LNCaP clone FGC (cell line): ENCODE data around the gene CA5A.

Source experiments
- DNase-seq: peaks from one replicate; pipeline ENCODE4 v3.0.0-alpha.2; 2011; ENCODE audit warnings: low read depth
- H3K4me3 ChIP-seq: 2 replicates; pipeline ENCODE4 v1.5.1; 2011; ENCODE audit warnings: mild to moderate bottlenecking, low read depth, low read length, control low read depth
- TF ChIP-seq, protein P1 (sequence below): IDR thresholded peaks from 2 replicates; pipeline ENCODE4 v1.5.1; 2012; ENCODE audit warnings: mild to moderate bottlenecking; ENCODE audit not compliant: control insufficient read depth, insufficient read depth; ENCODE audit errors: extremely low read depth

The CA5A gene

GRCh38 chr16:87924811-87925670 is 11.3 kb downstream of the CA5A start:
- TF ChIP-seq, protein P1, sequence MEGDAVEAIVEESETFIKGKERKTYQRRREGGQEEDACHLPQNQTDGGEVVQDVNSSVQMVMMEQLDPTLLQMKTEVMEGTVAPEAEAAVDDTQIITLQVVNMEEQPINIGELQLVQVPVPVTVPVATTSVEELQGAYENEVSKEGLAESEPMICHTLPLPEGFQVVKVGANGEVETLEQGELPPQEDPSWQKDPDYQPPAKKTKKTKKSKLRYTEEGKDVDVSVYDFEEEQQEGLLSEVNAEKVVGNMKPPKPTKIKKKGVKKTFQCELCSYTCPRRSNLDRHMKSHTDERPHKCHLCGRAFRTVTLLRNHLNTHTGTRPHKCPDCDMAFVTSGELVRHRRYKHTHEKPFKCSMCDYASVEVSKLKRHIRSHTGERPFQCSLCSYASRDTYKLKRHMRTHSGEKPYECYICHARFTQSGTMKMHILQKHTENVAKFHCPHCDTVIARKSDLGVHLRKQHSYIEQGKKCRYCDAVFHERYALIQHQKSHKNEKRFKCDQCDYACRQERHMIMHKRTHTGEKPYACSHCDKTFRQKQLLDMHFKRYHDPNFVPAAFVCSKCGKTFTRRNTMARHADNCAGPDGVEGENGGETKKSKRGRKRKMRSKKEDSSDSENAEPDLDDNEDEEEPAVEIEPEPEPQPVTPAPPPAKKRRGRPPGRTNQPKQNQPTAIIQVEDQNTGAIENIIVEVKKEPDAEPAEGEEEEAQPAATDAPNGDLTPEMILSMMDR = peak; percentile 63
- peak; percentile 99 for DNase-seq
- H3K4me3 ChIP-seq = no peak overlapping the region

GRCh38 chr16:87924041-87924810 is 12.1 kb downstream of the CA5A start:
- no peak overlapping the region for H3K4me3 ChIP-seq
- TF ChIP-seq, protein P1 = no peak
- DNase-seq = no peak

DNA sequence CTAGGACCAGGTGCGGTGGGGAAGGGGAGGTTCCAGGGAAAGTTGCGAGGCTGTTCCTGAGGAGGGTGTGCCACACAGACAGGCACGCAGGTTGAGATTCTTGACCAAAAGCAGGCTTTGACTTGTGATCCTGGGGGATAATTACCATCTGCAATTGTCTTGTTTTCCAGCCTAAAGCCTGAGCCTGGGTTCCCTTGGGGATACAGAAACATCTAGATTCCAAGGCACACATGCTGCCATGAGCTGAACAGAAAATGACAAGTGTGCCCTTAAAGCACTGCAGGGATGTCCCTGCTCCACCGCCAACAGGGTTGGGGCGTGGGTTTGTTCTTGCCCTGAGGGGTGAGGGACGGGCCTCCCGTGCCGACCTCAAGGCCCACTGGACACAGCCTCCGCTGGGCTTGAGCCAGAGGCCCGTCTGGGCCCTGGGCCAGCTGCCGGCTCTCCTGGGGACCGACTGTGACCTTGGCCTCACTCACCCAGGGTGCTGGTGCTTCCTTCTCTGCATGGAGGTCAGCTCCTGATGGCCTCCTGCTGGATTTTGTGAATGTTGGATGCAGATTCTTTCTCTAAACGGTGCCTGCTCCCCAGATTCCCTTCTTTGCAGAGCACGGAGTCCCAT is 14.0 kb downstream of the CA5A start:
- H3K4me3 ChIP-seq = no peak overlapping the region
- TF ChIP-seq, protein P1 = no peak
- no peak for DNase-seq

GRCh38 chr16:87921236-87921773 is 15.0 kb downstream of the CA5A start:
- TF ChIP-seq, protein P1 = no peak
- no peak for DNase-seq

DNA sequence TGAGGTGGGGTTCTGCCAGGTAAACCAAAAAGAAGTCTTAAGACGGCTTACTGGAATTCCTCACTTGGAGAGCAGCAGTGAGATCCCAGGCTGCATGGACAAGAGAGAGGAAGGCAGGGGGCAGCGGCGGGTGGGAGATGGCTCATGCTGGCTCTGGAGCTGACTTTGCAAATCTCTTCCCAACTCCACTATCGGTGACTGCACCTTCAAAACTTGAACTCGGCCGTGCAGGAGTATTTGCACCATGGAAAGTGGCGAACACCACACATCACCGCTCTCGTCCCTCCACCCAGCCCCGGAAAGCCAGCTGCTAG is 16.7 kb downstream of the CA5A start:
- TF ChIP-seq, protein P1 = no peak
- no peak for DNase-seq
- no peak overlapping the region for H3K4me3 ChIP-seq

More at GRCh38 chr16:87921236-87921773, 15.0 kb downstream of the CA5A start:
- H3K4me3 ChIP-seq = no peak overlapping the region

- H3K4me3 ChIP-seq = no peak overlapping the region
- TF ChIP-seq, protein P1 = no peak
- DNase-seq = no peak
Observed at GRCh38 chr16:87918866-87919680, 17.3 kb downstream of the CA5A start.
